Thoracic aorta endothelial cell (primary cell): Measurements from ENCODE around the gene IDNK. TPM values are rescaled to one million over a fixed set of nuclear protein-coding genes. Genes with fewer than 3 reads are reported as not detected.

Experiments used
- small RNA-seq: library from RNA; depleted of rRNA; stranded (forward); fragments of <200 nt; gene quantifications from one replicate; pipeline ENCODE3, GENCODE V24; 2012
- total RNA-seq: library from RNA; depleted of rRNA; stranded (reverse); fragments of >200 nt; gene quantifications from 2 replicates; pipeline ENCODE4 v1.2.3, GENCODE V29; 2012

IDNK gene
- 3.1 and 3.8 TPM in 2 replicates for total RNA-seq

DNA sequence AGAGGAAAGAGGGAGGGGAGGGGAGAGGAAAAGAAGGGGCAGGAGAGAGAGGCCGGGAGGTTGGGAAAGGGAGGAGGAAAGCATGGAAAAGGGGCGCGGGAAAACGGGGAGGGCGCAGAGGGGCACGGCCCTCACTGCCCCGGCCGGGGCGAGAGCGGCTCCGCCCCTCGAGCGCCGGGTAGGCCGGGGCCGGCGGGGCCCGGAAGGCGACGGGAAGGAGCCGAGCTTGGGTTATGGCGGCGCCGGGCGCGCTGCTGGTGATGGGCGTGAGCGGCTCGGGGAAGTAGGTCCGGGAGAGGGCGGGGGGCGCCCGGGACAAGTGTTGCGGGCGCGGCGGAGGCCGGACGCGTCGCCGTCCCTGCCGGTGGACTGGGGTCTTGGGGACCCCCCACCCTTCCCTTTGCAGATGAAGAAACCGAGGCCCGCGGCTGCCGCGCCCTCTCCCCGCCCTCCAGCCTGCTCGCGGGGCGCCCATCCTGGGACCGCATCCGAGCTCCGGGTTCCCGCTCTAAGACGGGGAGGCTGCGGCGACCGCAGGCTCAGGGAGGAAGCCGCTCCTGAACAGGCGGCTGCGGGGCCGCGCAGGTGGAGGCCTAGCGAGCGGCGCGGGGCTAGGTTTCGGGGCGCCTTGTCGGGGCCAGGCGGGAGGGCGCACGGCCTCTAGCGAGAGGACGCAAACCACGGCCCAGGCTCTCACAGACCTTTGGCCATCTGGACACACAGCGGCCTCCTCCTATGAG is at the start of gene IDNK:
IDNK (plus strand) TSS at position 205 of the 740 bp plus-strand sequence; CDS start at position 234, 29 bp downstream.

Small RNA genes lying within 50 kb of the gene (small RNA-seq; reads per million reads assigned to genes)
- gene RNU4-15P: not detected

Other genes with a start within 250 kb of the IDNK start
- gene FRMD3, start 84.7 kb upstream of the IDNK start, total RNA-seq: 24.6 and 29.2 TPM in 2 replicates
- 145 and 184 TPM in 2 replicates for gene UBQLN1, start 84.8 kb downstream of the IDNK start, total RNA-seq
- gene GKAP1, start 194.6 kb downstream of the IDNK start, total RNA-seq: 1.9 and 5.4 TPM in 2 replicates